ACHN (cell line): ENCODE data around the gene TBCD.

Experiments used
- DNase-seq: peaks from one replicate; pipeline ENCODE4 v3.0.0-alpha.2; 2015
- in situ Hi-C: cut with HindIII; loops from 2 replicates; pipeline ENCODE4 v1.10.0; 2017; ENCODE audit warnings: low sequenced_read_pairs, low pct_ligation_motif_present, low pct_unique_long_range_greater_than_20kb

TBCD gene

DNA sequence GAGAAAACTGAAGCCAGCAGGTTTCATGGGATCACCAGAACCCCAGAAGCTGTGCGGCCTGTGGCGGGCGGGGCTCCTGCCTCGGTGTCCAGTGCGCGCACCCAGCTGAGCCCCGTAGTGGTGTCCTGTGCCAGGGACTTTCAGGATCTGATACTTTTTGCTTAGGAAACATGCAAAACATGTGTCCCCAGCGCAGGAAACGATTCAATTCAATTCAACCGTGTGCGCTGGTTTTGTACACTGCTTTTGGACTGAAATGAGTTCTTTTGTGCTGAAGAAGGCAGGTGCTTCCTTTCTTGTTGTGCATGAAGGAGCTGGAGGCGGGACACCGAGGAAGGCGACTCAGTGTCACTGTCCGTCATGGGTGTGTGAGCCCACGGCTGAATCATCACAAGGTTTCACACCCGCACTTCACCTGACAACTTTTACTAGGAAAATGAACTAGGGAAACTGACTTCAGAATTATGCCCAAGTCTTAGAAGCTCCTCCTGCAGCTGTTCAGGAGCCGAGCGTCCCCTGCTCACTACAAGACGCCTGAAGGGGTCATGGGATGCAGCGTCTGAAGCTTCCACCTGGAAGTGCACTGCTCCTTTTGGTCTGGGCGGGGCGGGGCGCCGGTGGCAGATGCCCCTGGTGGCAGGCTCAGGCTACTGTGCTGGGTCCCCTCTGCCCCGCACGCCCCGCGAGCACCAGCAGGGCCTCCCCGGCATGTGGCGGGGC, 119.4 kb downstream of the TBCD start:
- in situ Hi-C loops = no loop called here
- DNase-seq = peak; percentile 4

DNA sequence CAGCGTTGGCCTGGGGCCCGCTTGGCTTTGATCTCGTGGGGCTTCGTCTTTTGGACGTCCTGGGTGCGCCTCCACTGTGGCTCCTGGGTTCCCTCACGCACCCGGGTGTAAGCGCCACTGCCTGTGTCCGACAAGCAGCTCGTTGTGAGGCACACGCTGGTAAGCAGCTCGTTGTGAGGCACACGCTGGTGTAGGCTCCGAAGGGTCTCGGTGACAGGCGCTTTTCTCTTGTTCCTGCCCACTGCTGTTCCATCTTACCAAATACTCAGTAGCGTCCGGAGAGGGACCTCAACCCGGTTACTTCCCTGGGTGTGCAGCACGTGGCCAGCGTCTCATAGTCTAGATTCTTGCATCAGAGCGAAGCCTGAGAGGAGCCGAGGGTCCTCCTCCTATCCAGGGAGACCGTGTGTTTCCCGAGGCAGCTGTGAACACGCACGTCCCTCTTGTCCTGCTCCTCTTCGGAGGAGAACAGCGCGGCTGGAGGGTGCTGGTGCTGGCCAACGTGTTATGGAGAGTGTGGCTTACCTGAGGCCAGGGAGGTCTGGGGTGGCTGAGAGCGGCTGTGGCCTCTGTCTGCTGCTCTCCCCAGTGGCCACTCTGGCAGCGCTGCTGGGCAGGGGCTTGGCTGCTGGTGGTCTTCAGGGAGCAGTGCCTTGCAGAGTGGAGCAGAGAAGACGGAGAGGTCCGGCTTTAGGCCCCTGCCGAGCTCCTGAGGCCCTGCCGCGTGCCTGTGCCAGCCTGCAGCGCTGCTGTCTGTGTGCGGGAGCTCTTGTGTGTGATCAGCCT, 120.1 kb downstream of the TBCD start:
- in situ Hi-C loops = no loop called here
- DNase-seq = no peak

DNA sequence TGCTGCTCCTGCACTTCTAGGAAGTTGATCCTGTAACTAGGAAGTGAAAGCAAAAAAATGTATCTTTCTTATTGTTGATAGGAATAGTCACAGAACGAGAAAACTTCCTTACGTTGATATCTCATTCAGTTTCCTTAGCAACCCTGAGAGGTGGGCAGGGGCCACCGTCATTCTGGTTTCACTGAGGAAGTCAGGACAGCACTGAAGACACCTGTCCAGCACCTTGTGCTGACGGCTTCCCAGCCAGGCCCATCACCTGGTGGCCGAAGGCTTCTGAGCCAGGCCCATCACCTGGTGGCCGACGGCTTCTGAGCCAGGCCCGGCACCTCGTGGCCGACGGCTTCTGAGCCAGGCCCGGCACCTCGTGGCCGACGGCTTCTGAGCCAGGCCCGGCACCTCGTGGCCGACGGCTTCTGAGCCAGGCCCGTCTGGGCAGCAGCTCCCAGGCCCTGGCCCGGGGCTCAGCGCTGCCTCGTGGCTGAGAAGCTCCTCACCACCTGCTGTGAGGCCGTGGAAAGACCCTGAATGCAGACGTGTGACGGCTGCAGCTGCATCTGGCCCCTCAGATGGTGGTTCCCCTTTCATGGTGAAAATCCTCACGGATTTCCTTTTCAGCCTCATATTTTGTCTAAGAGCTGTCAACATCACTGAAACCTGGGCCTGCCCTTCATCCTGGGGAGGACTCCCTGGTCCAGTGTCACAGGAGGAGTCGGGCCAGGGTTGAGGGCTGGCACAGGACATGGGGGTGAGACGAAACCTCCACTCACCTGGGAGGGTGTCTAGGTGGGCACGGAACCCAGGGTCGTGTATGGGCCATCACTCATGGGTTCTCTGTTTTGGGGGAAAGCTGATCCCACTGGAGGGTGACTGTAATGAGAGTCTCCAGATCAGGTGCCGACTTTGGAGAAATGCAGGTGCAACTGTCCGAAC, 121.0 kb downstream of the TBCD start:
- in situ Hi-C loops = no loop called here

DNA sequence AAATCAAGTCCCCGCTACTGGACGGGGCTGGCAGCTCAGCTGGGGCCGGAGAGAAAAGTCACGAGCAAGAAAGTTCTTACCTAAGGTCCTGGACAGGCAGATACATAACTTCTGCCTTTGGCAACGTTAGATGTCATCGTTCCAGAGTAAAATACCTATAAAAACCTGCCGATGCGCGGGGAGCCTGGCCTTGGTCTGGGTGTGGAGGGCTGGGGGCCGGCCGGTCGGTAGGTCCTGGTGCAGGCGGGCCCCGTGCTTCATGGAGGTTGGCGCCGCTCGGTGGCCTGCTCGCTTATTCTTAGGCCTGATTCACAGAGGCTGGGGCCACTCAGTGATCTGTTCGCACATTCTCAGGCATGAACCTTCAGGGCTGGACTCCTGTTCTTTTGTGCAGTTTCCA, 121.7 kb downstream of the TBCD start:
- DNase-seq = no peak
- in situ Hi-C loops = no loop called here

More for the DNA sequence above, 121.0 kb downstream of the TBCD start:
- DNase-seq = no peak

DNA sequence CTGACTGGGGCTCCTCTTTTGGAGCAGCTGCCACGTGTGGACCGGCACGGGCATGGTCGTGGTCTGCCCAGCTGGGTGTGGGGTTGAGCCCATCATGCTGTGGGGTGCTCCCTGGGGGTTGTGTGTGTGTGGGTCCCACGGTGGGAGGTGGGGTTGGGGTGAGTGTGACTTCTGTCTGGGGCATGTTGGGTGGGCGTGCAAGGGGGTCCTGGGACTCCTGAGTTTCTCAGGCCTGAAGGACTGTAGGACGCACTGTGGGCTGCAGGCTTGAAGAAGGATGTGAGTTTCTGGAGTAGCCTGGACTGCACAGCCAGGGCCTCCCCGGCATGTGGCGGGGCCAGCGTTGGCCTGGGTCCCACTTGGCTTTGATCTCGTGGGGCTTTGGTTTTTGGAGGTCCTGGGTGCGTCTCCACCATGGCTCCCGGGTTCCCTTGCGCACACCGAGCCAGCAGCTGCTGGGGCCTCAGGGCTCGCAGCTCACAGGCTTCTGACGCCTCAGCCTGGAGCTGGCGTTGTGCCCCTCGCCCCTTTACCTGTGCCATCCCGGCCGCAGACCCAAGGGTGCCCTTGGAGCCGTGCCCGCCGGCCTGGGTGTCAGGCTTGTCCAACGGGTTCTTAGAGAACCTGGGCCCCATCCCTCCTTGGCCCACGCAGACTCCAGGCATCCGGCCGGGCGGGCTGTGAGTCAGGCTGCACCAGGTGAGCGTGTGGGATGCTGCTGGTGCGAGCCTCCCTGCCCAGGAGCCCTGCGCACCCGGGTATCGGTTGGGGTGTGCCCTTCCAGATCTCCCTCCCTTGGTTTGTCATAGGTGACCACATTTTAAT, 122.4 kb downstream of the TBCD start:
- no peak for DNase-seq
- in situ Hi-C loops = no loop called here

DNA sequence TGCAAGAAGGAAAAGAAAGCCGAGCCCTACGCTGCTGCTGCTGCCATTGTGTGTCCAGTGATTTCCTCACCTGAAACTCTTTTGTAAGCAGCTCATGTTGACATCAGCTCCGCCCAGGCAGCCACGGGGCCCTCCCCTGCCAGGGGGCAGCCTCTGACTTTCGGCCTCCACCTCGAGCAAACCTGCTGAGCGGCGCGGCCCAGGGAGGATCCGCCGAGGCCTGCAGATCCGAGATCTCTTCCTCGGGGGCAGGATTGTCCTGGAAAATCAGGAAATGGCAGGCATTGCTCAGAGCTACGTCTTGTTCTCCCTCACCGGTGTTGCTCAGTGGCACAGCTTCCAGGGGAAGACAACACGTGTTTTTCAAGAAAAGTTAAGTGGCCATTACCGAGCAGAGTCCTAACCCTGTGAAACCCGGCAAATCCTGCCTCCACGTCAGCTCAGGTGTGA, 123.6 kb downstream of the TBCD start:
- no peak for DNase-seq

DNA sequence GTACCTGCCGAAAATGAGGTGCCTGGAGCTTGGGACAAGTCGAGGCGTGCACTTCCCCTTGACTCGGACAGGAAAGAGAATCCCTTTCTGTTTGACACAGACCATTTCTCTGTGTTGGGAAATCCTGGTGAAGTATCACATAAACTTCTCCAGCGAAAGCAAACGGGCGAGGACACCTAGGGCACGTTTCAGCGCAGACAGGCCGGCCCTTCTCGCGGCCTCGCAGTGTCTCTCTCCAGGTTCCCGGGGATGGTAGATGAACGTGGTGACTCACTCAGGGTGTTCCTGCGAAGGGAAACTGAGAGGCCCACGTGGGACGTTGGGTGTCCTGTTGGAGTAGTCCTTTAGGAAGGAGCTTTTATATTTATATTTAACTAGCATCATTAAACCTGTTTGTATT, 124.3 kb downstream of the TBCD start:
- no peak for DNase-seq
- in situ Hi-C loops = no loop called here

More for the DNA sequence above, 123.6 kb downstream of the TBCD start:
- in situ Hi-C loops = no loop called here

DNA sequence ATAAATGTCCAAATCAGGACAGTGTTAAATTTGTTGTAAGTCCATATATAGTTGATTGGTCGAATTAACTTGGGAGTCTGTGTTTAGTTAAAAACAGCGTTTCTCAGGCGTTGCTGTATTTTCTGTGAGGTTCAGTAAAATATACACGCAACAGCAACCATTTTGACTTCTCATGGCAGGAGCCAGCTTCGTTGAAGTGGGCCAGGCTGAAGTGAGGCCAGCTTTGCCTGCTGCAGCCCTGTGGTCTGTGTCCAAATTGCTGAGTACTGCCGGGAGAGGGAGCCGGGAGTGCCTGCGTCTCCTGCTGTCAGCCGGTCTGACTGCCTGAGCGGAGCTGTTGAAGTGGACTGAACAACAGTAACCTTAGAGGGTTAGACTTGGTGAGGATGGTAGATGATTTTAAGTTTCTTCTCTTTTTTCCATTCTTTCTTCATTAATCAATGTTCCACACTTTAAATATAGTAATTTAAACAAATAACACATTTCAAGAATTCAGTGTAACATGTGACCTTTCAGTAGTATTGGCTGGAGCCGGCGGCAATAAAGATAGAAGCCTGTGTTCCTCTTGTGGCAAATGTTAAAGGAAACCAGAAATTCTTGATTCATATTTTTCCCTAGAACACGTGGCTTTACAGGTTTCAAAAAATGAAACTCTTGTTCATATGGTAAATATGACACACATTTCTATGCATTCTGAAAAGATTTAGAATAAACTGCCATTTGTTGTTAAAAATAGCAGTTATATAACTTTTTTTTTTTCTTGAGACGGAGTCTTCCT, 124.9 kb downstream of the TBCD start:
- DNase-seq = no peak
- in situ Hi-C loops = no loop called here

DNA sequence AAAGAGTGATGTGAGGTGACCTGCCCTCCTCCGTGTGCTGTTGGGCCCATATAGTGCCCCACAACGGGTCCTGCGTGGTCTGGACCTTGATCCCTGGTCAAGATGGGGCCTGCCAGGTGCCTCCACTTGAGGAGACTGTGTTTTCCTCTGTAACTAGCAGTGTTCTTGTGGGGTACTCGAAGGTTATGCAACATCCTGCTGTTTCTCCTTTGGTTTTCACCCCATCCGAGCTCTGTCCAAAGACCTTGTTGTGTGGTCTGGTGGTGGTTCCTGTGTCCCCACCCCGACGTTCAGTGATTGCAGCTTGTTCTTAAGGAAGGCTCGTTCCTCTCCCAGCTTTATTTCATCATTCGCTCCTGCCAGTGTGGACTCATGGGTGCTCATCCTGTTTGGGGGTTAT, 126.7 kb downstream of the TBCD start:
- no peak for DNase-seq
- in situ Hi-C loops = no loop called here

DNA sequence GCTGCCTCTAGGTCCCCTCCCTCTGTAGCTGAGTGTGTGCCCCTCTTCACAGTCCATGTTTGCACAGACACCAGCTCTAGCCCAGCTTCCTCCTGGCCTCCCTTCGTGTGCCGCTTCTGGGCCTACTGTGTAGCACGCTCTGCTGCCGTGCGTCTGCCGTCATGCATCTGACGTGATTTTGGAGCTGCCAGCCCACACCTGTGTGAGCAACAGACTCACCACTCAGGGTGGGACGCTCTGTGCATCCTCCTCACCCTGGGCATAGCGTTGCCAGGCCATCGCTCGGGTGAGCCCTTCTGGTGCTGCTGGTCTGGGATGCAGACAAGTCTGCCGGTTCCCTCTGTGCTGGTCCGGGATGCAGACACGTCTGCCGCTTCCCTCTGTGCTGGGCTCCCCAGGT, 127.4 kb downstream of the TBCD start:
- DNase-seq = no peak
- in situ Hi-C loops = no loop called here

DNA sequence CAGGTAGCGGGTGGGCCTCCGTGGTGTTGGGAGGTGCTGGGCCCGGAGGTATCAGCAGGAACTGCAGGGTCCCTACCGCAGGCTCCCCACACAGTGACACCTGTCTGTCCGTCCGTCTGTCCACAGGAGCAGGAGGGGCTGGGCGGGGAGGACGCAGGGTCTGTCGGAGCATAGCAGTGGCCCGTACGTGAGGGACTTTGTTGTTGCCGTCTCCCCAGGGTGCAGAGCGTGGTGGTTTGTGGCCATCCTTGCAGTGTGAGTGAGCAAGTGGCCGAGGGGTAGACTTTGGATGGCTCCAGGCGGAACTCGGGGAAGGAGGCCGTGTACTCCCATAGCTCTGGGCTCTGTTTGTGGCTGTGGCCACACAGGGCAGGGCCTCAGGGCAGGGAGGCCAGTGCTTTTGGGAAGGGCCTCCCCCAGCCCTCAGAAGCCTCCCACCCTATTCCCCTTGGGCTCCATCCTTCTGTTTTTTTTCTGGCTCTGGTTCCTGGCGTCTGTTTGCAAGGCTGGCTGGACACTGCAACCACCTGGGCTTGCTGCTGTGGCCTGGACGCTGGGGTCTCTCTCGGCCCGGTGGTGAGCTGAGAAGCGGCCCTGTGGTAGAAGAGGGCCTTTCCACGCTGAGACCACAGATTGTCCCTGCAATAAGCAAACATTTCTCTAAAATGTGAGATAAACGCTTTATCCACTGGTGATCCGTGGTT, 128.9 kb downstream of the TBCD start:
- DNase-seq = no peak
- in situ Hi-C loops = no loop called here

DNA sequence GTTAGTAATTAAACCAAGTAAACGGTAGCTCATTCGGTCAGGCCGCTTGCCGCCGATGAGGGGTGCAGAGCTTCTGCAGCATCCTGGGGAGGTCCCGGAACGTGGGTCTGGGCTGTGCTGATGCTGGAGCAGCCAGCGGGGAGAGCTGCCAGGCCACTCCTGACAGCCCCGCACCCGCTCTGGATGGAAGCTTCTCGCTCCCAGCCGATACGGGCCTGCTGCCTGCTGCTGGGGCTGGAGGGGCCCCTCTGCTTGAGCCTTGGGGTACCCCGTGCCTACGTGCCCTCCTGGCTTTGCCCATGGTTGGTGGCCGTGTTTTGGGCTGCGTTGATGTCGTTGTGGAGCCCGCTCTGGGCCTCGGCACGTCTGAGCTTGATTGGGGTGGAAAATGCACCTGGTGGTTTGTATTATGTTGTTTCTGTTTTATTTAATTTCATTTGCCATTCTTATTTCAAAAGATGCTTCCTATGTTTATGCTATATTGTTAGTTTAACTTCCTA, 129.5 kb downstream of the TBCD start:
- DNase-seq = no peak
- in situ Hi-C loops = no loop called here

DNA sequence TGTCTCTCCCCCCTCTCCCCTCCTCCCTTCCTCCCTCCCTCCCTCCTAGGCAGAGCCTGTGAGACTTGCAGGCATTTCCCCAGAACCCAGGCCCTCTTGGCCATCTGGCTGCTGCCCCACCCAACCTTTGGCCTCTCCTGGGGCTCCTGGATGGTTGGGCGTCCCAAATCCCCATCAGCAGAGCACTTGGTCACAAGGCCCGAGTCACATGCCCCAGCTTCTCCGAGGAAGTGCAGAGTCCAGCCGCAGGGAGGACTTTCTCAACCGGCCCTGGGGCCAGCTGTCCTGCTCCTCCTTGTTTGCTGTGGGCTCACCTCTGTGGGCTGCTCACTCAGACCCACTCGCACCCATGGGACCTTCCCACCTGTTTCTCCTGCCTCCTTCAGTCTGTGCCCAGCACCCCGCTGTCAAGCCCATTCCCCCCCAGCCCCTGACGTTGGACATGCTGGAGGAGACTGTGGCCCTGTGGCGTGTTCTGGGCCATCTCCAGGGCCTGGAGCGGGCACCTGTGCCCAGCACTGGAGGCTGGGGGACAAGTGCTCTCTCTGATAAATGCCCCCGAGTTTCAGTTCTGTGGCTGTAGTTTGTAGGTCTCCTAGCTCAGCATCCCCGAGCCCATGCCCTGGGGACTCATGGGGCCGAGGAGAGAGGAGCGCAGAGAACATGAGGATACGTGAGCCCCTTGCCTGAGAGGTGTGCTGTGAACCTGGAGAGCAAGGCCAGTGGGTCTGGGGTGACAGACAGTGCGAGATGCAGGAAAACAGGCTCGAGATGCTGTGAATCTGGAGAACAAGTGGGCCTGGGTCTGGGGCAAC, 130.2 kb downstream of the TBCD start:
- DNase-seq = no peak
- in situ Hi-C loops = no loop called here

DNA sequence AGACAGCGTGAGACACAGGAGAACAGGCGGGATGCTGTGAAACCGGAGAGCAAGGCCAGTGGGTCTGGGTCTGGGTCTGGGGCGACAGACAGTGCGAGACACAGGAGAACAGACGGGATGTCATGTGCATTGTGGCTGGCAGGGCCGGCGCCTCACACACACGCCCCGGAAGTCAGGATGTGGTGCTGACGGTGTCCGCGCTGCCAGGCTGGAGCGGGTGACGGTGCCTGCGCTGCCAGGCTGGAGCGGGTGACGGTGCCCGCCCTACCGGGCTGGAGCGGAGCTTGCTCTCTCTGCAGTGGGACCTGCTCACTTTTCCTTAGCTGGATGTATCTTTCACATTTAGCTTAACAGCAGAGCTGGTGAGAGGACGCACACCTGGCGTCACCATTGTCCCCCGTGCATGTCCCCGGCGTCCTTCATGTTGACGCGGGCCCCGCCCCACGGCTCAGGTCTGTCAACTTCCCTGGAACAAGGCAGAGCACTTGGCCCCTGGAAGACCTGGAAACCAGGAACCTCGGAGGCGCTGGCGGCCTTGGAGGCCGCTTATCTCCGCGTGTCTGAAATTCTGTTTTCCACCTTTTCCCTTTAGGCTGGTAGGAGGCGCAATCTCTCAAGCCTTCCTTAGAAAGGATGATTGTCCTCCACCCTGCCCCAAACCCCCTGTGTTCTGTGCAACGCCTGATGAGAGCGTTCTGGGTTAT, 131.0 kb downstream of the TBCD start:
- in situ Hi-C loops = no loop called here
- DNase-seq = no peak

DNA sequence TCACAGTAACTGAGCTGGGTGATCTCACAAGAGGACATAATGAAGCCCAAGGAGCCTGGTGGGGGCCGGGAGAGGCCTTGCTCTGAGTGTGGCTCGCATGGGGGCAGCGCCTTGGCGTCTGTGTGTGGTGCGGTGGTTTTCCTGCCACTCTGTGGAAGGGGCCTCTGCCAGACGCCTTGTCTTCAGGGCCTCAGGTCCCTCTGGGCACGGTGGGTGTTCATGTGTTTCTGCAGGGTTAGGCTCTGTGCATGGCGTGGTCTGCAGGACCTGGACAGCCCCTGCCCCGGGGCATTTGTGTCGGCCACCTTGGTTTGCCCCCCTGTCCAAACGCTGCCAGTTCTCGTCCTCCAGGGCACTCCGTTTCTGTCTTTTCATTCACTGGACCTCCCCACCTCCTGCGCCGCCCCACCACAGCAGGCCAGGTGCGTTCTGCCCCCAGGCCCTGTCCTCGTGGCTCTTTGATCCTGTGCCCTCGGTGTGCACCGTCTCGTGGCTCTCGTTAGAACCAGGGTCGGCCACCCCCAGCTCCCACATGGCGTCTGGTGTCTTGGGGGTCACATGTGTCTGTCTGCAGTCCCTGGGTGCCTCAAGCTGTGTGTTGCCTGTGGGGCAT, 131.7 kb downstream of the TBCD start:
- in situ Hi-C loops = no loop called here
- no peak for DNase-seq
